ENCODE data around the gene DVL2.

The DVL2 gene

GRCh38 chr17:7234083-7234951 lies at the start of gene DVL2:
Gene DVL2, minus strand, starts transcription at chr17:7234517. Its CDS starts 255 bp downstream, at chr17:7234262.
- peak; percentile 95 for DNase-seq

- DNase-seq: no peak
Measured at GRCh38 chr17:7283471-7284216, 49.3 kb upstream of the DVL2 start.

GRCh38 chr17:7282752-7283321 lies 48.5 kb upstream of the DVL2 start:
- DNase-seq: no peak

- DNase-seq: no peak
Measured at GRCh38 chr17:7281953-7282751, 47.8 kb upstream of the DVL2 start.

GRCh38 chr17:7281074-7281952 lies 47.0 kb upstream of the DVL2 start, which contains the start of gene SLC2A4:
Gene SLC2A4, plus strand, starts transcription at chr17:7281718. Its CDS starts 217 bp downstream, at chr17:7281935.
- DNase-seq: peak; percentile 93 to 94

GRCh38 chr17:7280519-7281073 lies 46.3 kb upstream of the DVL2 start:
- peak; percentile 86 to 90 for DNase-seq

GRCh38 chr17:7279448-7279847 lies 45.1 kb upstream of the DVL2 start:
- no peak for DNase-seq

- no peak for DNase-seq
Measured at GRCh38 chr17:7266784-7267183, 32.5 kb upstream of the DVL2 start.

GRCh38 chr17:7263801-7264078 lies 29.4 kb upstream of the DVL2 start:
- DNase-seq: no peak

GRCh38 chr17:7262935-7263800 lies 28.9 kb upstream of the DVL2 start:
- peak in 1 of 2 experiments; percentile 48 for DNase-seq

GRCh38 chr17:7262192-7262934 lies 28.0 kb upstream of the DVL2 start, which contains the start of gene CLDN7:
Gene CLDN7, minus strand, starts transcription at chr17:7262478. Its CDS starts 435 bp downstream, at chr17:7262043.
- DNase-seq: no peak

- peak in 1 of 2 experiments; percentile 23 for DNase-seq
Measured at GRCh38 chr17:7261379-7262191, 27.3 kb upstream of the DVL2 start.

- peak; percentile 49 to 54 for DNase-seq
Measured at GRCh38 chr17:7260651-7261378, 26.5 kb upstream of the DVL2 start.

- no peak for DNase-seq
Measured at GRCh38 chr17:7260151-7260550, 25.8 kb upstream of the DVL2 start.

GRCh38 chr17:7259555-7259889 lies 25.2 kb upstream of the DVL2 start:
- no peak for DNase-seq

GRCh38 chr17:7258731-7259554 lies 24.6 kb upstream of the DVL2 start:
- peak in 1 of 2 experiments; percentile 31 for DNase-seq
